Uterus (tissue), 4 donors: ENCODE data around the gene PPFIBP2. TPM values are rescaled to one million over a fixed set of nuclear protein-coding genes. Genes with fewer than 3 reads are reported as not detected.

Source experiments
- DNase-seq, 2 donors: peaks; one replicate each; pipeline ENCODE4 v3.0.0-alpha.2; 2019 to 2020
- H3K27ac ChIP-seq, 2 donors: fragments of 200-600 bp; sonication (generic); 1 replicate in 1 of 2; 2 replicates in 1 of 2; pipeline ENCODE4 v1.5.1; 2016 to 2018
- H3K27me3 ChIP-seq, 2 donors: fragments of 200-600 bp; sonication (generic); one replicate each; pipeline ENCODE4 v1.5.1; 2018 to 2019; ENCODE audit warnings: control low read depth in 1 of 2
- H3K36me3 ChIP-seq, 2 donors: fragments of 200-600 bp; sonication (generic); one replicate each; pipeline ENCODE4 v1.5.1; 2019; ENCODE audit warnings: control low read depth in 1 of 2
- H3K4me1 ChIP-seq, 2 donors: fragments of 200-600 bp; sonication (generic); one replicate each; pipeline ENCODE4 v1.5.1; 2018 to 2019; ENCODE audit warnings: control low read depth in 1 of 2
- H3K4me3 ChIP-seq, 2 donors: fragments of 200-600 bp; sonication (generic); 1 replicate in 1 of 2; 2 replicates in 1 of 2; pipeline ENCODE4 v1.5.1; 2018 to 2019; ENCODE audit warnings: mild to moderate bottlenecking in 1 of 2
- H3K9me3 ChIP-seq, 2 donors: fragments of 200-600 bp; sonication (generic); one replicate each; pipeline ENCODE4 v1.5.1; 2019; ENCODE audit warnings: control low read depth in 1 of 2
- CTCF ChIP-seq, 4 experiments: fragments of 200-600 bp in 2 of 4; fragments of 450-650 bp in 2 of 4; sonication (generic) in 2 of 4; IDR thresholded peaks; one replicate each; pipeline ENCODE4 v1.5.1; 2016 to 2019; ENCODE audit warnings: antibody characterized with exemption in 4 of 4, mild to moderate bottlenecking in 2 of 4, moderate library complexity in 1 of 4
- POLR2A ChIP-seq, 2 donors: fragments of 450-650 bp; IDR thresholded peaks; one replicate each; pipeline ENCODE4 v1.6.1; 2016; ENCODE audit warnings: antibody characterized with exemption in 2 of 2, mild to moderate bottlenecking in 1 of 2, moderate library complexity in 1 of 2
- intact Hi-C: fragments of 100-400 bp; cut with DNase I; formaldehyde crosslinking; loops from one replicate; pipeline ENCODE4 v1.15.1; 2023; ENCODE audit warnings: low total_unique reads
- total RNA-seq, 4 donors: library from RNA; depleted of rRNA in 3 of 4; stranded (reverse); fragments of >200 nt in 3 of 4; gene quantifications; one replicate each; pipeline versions ENCODE4 v1.1.0 to v1.2.4, GENCODE V29; 2014 to 2023
- donor health status: DM: yes; HTN: yes; CAD: no.

Gene PPFIBP2
- total RNA-seq, 4 donors from 2014 or later = 2.1 to 36.2 (median 15.2) TPM

- TF ChIP-seq POLR2A (IDR thresholded peaks at IDR 0.05) (no peak), CTCF (IDR thresholded peaks at IDR 0.05) (no peak)
- H3K27me3 ChIP-seq = no peaks in the 10 kb centered on the region
- no peaks in the 10 kb centered on the region for H3K9me3 ChIP-seq
- no peaks in the 10 kb centered on the region for H3K4me1 ChIP-seq
- no peak overlapping the region for H3K27ac ChIP-seq
- no peaks in the 10 kb centered on the region for H3K36me3 ChIP-seq
- H3K4me3 ChIP-seq = no peak overlapping the region
- DNase-seq = no peak
- intact Hi-C loops = no loop called here
Observed at GRCh38 chr11:7694235-7694634, 180.4 kb downstream of the PPFIBP2 start.

DNA sequence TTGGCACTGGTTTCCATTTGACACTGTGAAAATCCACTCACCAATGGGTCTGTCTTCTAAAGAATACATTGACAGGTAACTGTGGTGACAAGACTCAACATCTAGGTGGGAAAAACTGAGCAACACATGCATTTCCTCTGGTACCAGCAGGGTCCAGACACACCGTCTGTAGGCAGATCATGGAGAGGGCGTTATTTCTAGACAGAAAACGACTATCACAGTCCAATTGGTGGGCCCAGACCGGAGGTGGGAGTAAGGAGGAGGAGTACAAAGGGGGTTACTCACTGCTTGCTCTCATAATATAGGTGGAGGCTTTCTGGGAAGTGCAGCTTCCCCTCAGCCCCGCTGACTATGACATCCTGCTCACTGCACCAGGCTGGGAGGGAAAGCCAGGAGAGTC lies 182.6 kb downstream of the PPFIBP2 start:
- no peak for DNase-seq
- H3K36me3 ChIP-seq = no peaks in the 10 kb centered on the region
- no peak for TF ChIP-seq CTCF (IDR thresholded peaks at IDR 0.05)
- no peak overlapping the region for H3K27ac ChIP-seq
- no peaks in the 10 kb centered on the region for H3K4me1 ChIP-seq
- H3K9me3 ChIP-seq = no peaks in the 10 kb centered on the region
- no peak overlapping the region for H3K4me3 ChIP-seq
- intact Hi-C loops = no loop called here
- H3K27me3 ChIP-seq = no peaks in the 10 kb centered on the region

Other genes with a start within 250 kb of the PPFIBP2 start
- gene OLFML1, start 28.5 kb upstream of the PPFIBP2 start, total RNA-seq = 100 to 1,000 TPM in 1 of 4 donors, 10 to 100 TPM in 2, 1 to 10 TPM in 1; 5.0 to 111 (median 23.8) TPM
- gene CYB5R2, start 159.5 kb downstream of the PPFIBP2 start, total RNA-seq = 10 to 100 TPM; 10.5 to 29.2 (median 24.1) TPM
- under 1 TPM in 1 of 4 donors, not detected in 3; 0.21 TPM for gene OVCH2, start 192.5 kb downstream of the PPFIBP2 start, total RNA-seq